OCI-LY3 (cell line): ENCODE data around the gene MBTD1.

ENCODE experiments used
- EZH2phosphoT487 ChIP-seq: fragments of 200-600 bp; shearing (Covaris generic); IDR thresholded peaks from 2 replicates; pipeline ENCODE4 v1.6.1; 2018; ENCODE audit warnings: antibody characterized with exemption, mixed run types, low read depth
- TF ChIP-seq, protein P1 (sequence below): fragments of 200-600, 300-600 bp; sonication (generic); IDR thresholded peaks from 2 replicates; pipeline ENCODE4 v1.5.1; 2014; ENCODE audit warnings: antibody characterized with exemption, low read length, low read depth

- TF ChIP-seq, protein P1, sequence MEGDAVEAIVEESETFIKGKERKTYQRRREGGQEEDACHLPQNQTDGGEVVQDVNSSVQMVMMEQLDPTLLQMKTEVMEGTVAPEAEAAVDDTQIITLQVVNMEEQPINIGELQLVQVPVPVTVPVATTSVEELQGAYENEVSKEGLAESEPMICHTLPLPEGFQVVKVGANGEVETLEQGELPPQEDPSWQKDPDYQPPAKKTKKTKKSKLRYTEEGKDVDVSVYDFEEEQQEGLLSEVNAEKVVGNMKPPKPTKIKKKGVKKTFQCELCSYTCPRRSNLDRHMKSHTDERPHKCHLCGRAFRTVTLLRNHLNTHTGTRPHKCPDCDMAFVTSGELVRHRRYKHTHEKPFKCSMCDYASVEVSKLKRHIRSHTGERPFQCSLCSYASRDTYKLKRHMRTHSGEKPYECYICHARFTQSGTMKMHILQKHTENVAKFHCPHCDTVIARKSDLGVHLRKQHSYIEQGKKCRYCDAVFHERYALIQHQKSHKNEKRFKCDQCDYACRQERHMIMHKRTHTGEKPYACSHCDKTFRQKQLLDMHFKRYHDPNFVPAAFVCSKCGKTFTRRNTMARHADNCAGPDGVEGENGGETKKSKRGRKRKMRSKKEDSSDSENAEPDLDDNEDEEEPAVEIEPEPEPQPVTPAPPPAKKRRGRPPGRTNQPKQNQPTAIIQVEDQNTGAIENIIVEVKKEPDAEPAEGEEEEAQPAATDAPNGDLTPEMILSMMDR = no peak
- TF ChIP-seq EZH2phosphoT487 = no peak
These were observed 110.7 kb downstream of the MBTD1 start for GRCh38 chr17:51149163-51149562.
